Stimulated activated CD4-positive, alpha-beta T cell treated with anti-CD3 and anti-CD28 coated beads, Interleukin-15, amount 100 ng/mL, for 24 hours (primary cell): Measurements from ENCODE around the gene BLOC1S4.

ENCODE experiments used
- DNase-seq: peaks from one replicate; pipeline ENCODE4 v3.0.0-alpha.2; 2020

Gene BLOC1S4

DNA sequence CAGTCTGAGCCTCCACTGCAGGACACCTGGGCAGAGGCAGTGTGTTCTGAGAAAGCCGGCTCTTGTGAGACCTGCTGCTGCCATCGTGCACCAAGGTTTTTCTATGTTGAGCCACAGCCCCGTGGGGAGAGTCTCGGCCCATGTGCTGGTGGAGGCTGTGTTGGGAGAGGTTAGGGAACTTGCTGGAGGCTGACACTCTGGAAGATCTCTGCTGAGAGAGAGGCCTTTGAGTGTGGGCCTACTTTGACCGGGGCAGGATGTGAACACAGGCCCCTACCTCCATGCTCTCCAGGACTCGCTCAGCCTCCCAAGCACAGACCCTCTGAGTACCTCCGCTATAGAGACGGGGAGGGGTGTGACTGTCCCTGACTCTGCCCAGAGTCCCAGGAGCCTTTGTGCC, 23.6 kb upstream of the BLOC1S4 start:
- DNase-seq = no peak

DNA sequence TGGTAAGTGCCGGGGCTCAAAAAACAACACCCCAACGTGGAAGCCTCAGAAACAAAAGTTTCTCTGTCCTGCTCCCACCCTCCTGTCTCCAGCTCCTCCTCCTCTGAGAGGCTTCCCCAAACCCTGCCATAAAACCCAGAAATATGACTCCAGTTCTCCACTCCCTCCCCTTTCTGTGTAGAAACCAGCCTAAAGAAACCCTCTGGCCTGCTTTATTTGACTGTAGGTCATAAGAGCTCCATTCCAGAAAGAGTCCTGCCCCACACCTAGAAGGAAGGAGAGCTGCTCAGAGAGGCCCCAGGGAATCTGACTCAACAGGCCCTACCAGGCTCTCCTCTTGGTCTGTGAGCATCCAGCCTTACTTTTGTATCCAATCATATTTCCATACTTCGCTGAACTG, 23.2 kb upstream of the BLOC1S4 start:
- DNase-seq = no peak

DNA sequence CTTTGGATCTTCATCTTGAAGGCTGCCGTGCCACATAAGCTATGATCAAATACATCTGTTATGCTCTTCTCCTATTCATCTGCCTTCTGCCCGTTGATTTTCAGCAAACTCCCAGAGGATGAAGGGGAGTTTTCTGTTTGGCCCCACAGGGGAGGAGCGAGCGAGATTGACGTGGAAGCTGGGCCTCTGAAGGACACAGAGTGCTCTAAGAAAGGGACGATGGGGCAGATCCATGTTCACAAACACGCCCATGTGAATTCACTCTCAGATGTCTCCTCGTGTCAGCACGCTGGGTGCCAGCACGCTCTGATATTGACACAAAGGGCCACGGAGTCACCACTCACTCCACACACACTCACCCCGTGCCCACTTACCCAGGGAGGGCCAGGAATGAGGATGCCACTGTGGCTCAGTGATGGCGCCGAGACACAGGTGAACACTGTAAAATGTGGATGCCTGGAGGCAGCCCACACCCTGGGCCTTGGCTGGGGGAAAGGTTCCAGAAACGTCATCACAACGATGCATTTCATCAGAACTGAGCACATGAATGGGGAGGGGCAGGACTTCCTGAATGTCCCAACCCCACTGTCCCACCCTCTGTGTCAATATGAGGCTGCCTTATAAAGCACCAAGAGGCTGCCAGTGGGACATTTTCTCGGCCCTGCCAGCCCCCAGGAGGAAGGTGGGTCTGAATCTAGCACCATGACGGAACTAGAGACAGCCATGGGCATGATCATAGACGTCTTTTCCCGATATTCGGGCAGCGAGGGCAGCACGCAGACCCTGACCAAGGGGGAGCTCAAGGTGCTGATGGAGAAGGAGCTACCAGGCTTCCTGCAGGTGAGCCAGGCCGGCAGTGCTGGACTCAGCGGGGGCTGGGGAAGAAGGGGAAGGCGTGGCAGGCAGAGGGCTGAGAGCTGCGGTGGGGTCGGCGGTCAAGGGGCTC, 22.5 kb upstream of the BLOC1S4 start, which contains the start of gene S100P:
Gene S100P (plus strand): TSS at position 648 of the 946 bp plus-strand sequence. CDS start 55 bp downstream, at position 703.
- DNase-seq = no peak

- DNase-seq = no peak
These were observed 21.6 kb upstream of the BLOC1S4 start for GRCh38 chr4:6694177-6694901.

- peak; percentile 49 for DNase-seq
These were observed 20.0 kb upstream of the BLOC1S4 start for GRCh38 chr4:6695660-6696610.

GRCh38 chr4:6696611-6697010, 19.4 kb upstream of the BLOC1S4 start:
- no peak for DNase-seq

DNA sequence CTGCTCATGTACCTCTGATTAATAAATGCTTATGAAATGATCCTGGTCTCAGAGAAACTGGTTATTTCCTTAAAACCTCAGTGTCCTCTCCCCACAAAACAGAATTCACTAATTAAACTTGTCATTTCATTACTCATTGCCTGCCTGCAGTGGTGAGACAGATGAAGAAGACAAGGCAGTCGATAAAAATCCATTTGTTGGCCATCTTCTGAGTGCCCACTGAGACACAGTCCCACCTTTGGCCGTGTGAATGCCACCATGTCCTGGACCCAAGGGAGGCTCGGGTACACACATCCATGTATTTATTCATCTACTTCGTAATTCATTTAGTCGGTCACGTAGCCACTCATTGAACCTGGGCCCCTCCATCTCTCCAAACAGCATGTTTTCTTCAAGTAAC, 18.8 kb upstream of the BLOC1S4 start:
- no peak for DNase-seq

GRCh38 chr4:6699388-6699787, 16.6 kb upstream of the BLOC1S4 start:
- no peak for DNase-seq

DNA sequence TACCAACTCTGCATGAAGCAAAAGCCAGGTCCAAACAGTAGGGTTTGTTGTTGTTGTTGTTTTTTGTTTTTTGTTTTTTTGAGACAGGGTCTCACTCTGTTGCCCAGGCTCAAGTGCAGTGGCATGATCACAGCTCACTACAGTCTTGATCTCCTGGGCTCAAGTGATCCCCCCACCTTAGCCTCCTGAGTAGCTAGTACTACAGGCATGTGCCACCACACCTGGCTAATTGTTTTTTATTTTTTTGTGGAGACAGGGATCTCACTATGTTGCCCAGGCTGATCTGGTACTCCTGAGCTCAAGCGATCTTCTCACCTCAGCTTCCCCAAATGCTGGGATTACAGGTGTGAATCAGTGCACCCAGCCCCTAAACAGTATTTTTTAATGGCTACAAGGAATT, 16.1 kb upstream of the BLOC1S4 start:
- DNase-seq = no peak

GRCh38 chr4:6701371-6701770, 14.6 kb upstream of the BLOC1S4 start:
- peak; percentile 59 for DNase-seq

DNA sequence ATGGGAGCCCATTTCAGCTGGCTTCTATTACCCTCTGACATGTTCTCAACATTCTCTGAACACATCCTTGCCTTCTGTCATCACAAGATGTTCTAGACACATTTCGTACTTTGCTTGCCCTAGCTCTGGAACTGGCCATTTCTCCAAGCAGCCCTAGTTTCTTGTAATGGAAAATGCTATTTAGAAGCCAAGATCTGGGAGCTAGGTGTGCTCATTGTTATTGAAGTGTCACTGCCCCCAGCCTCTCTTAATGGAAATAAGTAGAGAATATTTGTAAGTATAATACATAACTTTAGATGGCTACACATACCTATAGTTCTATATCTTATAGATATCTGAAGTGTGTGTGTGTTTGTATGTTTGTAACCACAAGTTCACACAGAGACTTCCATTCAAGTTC, 13.2 kb upstream of the BLOC1S4 start:
- no peak for DNase-seq

GRCh38 chr4:6703786-6704185, 12.2 kb upstream of the BLOC1S4 start:
- DNase-seq = no peak

DNA sequence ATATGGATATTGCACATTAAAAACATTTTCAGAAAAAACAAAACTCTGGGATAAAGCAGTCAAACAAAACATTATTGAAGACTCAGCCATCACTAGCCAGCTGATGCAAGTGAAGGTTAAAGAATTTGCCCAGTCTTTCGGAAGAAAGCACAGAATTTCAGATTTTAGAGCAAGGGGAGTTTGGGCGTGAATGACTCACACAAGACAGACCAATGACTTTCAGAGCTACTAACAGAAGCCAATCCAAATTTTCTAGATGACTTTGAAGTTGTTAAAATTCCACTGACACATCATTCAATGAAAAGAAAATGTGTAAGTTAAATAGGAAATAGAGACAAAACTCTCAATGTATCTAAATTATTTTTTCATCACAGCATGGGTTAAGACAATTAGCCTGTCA, 10.3 kb upstream of the BLOC1S4 start:
- peak; percentile 41 for DNase-seq

GRCh38 chr4:6706173-6706572, 9.8 kb upstream of the BLOC1S4 start:
- no peak for DNase-seq

DNA sequence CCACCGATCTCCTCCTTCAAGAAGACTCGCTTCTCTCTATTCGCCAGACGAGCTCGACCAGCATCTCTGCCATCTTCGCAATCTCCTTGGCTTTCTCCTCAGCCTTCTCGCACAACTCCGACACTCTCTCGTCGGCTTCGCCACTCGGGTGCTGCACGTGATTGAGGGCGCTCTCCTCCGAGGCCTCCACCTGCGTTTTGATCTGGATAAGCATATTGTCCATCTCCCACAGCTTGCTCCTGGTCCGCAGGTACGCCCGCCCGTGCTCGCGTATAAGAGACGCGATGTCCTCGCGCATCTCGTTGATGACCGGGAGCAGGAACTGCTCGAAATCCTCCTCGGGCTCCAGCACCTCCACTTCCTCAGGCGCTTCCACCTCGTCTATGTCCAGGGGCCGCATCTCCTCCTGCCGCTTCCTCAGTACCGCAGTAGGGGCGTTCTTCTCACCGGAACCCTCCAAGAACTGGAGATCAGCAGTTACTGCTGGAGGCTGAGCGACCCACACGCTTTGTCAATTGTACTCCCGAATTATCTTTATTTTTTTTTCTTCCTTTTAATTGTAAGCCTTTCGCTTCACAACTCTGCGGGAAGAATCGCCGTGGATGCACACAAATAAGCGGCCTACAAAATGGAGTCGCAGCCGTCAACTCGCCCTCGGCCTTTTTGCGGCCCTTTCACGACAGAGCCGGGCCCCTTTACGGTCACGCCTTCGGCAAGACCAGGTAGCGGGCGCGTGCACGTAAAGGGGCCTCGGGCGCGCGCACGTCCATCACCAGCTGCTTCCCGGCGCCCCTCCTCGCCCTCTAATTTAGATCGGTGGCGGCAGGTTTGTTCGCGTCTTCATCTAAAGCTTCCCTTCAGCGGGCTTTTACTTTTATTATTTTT, 6.5 kb upstream of the BLOC1S4 start, which contains the start of gene MRFAP1L1:
Gene MRFAP1L1 (minus strand): TSS at position 636 of the 885 bp plus-strand sequence. CDS start 236 bp downstream, at position 400.
- DNase-seq = peak; percentile 98

- no peak for DNase-seq
These were observed 5.7 kb upstream of the BLOC1S4 start for GRCh38 chr4:6710282-6710681.

DNA sequence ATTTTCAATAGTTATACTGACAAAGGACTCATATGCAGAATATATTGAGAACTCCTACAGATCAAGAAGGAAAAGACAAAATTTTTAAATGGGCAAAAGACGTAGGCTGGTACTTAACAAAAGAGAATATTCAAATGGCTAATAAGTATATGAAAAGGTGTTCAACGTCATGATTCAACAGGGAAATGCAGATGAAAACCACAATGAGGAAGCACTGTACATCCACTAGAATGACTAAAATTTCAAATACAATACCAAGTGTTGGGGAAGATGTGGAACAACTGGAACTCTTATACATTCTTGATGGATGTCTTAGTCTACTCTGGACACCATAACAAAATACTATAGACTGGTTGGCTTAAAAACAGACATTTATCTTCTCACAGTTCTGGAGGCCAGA, 5.0 kb upstream of the BLOC1S4 start:
- no peak for DNase-seq

GRCh38 chr4:6714954-6715353, 1.0 kb upstream of the BLOC1S4 start:
- DNase-seq = no peak

DNA sequence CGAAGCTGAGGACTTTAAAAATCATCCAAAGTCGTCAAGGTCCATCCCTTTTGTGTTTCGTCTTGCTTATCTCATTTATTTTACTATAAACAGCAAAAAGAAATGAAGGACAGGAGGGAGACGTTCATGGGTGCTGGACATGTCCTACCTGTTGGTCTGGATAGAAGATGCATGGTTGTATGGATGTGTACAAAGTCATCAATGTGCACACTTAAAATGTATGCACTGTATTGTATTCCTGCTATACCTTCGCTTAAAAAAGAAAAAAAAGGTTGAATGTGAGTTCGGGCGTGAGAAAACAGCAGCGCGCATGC, 313 bp upstream of the BLOC1S4 start:
- no peak for DNase-seq

DNA sequence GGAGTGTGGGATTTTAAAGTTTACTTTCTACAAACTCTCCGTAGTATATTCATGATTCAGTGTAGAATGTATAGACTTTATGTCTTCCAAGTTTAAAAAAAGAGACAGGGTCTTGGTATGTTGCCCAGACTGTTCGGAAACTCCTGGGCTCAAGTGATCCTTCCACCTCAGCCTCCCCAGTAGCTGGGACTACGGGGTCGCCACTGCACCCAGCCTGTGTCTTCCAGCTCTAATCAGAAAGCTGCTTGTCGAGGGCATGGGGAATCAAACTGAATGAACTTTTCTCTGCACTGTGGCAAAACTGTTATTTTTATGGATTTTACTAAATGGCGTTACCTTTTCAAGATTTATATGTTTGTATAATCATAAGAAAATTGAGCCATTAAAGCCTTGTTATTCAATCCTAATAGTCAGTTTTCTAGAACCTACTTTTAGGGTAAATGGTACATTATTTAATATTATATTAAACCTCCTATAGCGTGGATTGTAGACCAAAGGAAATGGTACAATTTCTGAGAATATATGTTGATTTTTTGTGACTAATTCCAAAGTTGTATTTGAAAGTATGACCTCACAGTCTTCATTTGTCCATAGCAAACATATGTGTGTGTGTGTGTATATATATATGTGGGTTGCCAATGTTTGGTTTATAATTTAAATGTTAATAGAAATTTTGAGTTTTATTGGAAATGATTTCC, 1.1 kb downstream of the BLOC1S4 start:
- DNase-seq = no peak

GRCh38 chr4:6718932-6719610, 3.1 kb downstream of the BLOC1S4 start:
- no peak for DNase-seq
